ENCODE data around the gene ADD1. TPM values are rescaled to one million over a fixed set of nuclear protein-coding genes. Genes with fewer than 3 reads are reported as not detected.

ADD1 gene
- total and polyA plus RNA-seq, 2 of the 13 experiments (the other 11 are each of a cell fraction or from before 2014, with no cell fraction given): 73.9 to 122 TPM

DNA sequence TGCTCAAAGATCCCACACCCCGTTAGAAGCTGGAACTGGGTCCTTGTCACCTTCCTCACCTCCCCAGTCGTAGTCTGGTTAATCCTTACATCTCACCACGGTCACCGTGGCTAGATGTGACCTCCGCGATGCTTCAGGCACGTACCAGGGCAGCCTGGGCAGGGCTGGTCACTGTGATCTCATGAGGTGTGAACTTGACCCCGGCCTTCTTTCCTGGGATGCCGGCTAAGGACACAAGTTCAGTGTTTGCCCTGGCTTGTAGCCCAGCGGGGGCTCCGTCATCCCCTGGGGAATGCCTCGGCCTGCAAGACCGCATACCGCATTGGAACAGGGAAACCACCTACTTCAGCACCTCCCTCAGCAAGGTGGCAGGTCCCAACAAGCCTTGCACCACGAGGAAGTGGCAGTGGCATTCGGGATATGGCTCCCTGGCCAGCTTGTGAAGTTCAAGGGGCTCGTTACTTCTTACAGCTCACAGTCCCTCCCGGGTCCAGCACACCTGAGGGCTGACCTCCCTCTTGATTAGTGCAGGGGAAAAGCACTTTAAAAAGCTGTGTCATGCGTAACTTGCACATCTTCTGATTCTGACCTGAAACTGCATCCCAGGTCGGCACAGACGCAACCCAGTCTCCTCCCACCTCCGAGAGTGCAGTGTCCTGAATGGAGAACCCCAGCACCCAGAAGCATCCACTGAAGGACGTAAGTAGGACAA lies 93.7 kb downstream of the ADD1 start:
- intact Hi-C loops (cut with micrococcal nuclease; ENCODE audit: unreplicated experiment): loop anchor here (5.0 to 10.0 kb wide), 2 partner anchors 73 to 95 kb away; partner anchors contain the start of gene ADD1
- H4K20me1 ChIP-seq (ENCODE audit: insufficient read depth, low read length): peaks cover 19% of the 10 kb centered on the region; the same call in 1 of the 2 replicates
- H3K27ac ChIP-seq (ENCODE audit: extremely low read length, insufficient read depth, low read length): peak overlapping the region; percentile 35
- peak overlapping the region; percentile 90 for H3K4me2 ChIP-seq (ENCODE audit: low read depth, low read length)
- 39% methylated on average over 12 of the region's 23 CpGs for WGBS (ENCODE audit: low lambda C conversion rate)
- peaks cover 36% of the 10 kb centered on the region for H3K4me1 ChIP-seq (ENCODE audit: insufficient read depth, low read length)
- no peaks in the 10 kb centered on the region for H3K9me3 ChIP-seq (ENCODE audit: low read length)
- H3K79me2 ChIP-seq (ENCODE audit: insufficient read depth, low read length): peaks cover 10% of the 10 kb centered on the region
- H3K36me3 ChIP-seq (replicated peaks in 1 of 2; ENCODE audit: control insufficient read depth in 1 of 2, insufficient read depth in 2 of 2, low read length in 2 of 2): peaks cover 25 to 46% of the 10 kb centered on the region in 2 experiments
- POLR2A ChIA-PET: interaction anchor here (0.6 to 1.4 kb wide), 2 partner anchors 26 to 442 kb away, joined by 3 to 5 read pairs; partner anchors contain the start of genes GRK4 and NOP14
- in situ Hi-C loops (cut with HindIII; ENCODE audit: extremely low pct_ligation_motif_present, low pct_unique_long_range_greater_than_20kb): no loop called here
- DNase-seq (ENCODE audit: low spot score) (peak; percentile 91), ATAC-seq (peak; percentile 66), FAIRE-seq (peak; percentile 75)
- H3K9ac ChIP-seq (ENCODE audit: insufficient read depth, low read depth, low read length): peak overlapping the region; percentile 21; the same call in 1 of the 2 replicates
- H3K27me3 ChIP-seq (ENCODE audit: control insufficient read depth in 1 of 2, insufficient read depth in 2 of 2, low read length in 2 of 2): no peaks in the 10 kb centered on the region; a peak in 1 of 5 replicates
- H2AFZ ChIP-seq (ENCODE audit: low read length): no peak overlapping the region
- CTCF ChIA-PET (ENCODE audit: low intra/inter-chr PET ratio, low total read pairs): interaction anchor here (1.6 kb wide), 1 partner anchor 18 kb away, joined by 5 read pairs; no protein-coding TSS in a partner anchor
- H3K4me3 ChIP-seq (replicated peaks in 1 of 3; ENCODE audit: insufficient read depth in 1 of 3, low read depth in 2 of 3, low read length in 3 of 3): peak overlapping the region in 1 of 3 experiments; percentile 27; a peak in 1 of 6 replicates
- BruUV-seq (replicated peaks): no TSS peak
- TF ChIP-seq ZBTB7A (CRISPR knock-in tag; IDR thresholded peaks at IDR 0.05) (peak; percentile 67), ZNF441 (CRISPR knock-in tag; IDR thresholded peaks at IDR 0.05; ENCODE audit: borderline replicate concordance) (peak; percentile 22; the same call in 1 of the 2 replicates), ZFX (CRISPR knock-in tag; IDR thresholded peaks at IDR 0.05; ENCODE audit: low read depth) (peak; percentile 78), ZNF234 (CRISPR knock-in tag; conservative IDR thresholded peaks at IDR 0.05) (no peak), ELF1 (CRISPR knock-in tag; IDR thresholded peaks at IDR 0.05) (no peak), POLR2G (IDR thresholded peaks at IDR 0.05; ENCODE audit: low read depth, low read length) (peak; percentile 63), ZNF883 (CRISPR knock-in tag; IDR thresholded peaks at IDR 0.05; ENCODE audit: not compliant biosample characterization) (peak; percentile 34), MIER3 (CRISPR knock-in tag; IDR thresholded peaks at IDR 0.05; ENCODE audit: borderline replicate concordance) (0 out of 2 replicates have a peak, but pooled peaks have one; percentile 70), KDM2A (CRISPR knock-in tag; IDR thresholded peaks at IDR 0.05; ENCODE audit: borderline replicate concordance, low read depth) (peak; percentile 96), MYC (CRISPR knock-in tag; IDR thresholded peaks at IDR 0.05; ENCODE audit: borderline replicate concordance) (peak; percentile 65), SP5 (CRISPR knock-in tag; IDR thresholded peaks at IDR 0.05; ENCODE audit: borderline replicate concordance, low read depth) (peak; percentile 84), HNF4G (IDR thresholded peaks at IDR 0.05; ENCODE audit: borderline replicate concordance, low read depth, low read length) (no peak), HNF4G (CRISPR knock-in tag; IDR thresholded peaks at IDR 0.05; ENCODE audit: borderline replicate concordance, low read depth) (no peak; the same call in 1 of the 2 replicates), CENPX (CRISPR knock-in tag; IDR thresholded peaks at IDR 0.05) (no peak)
- TF ChIP-seq, protein P1, sequence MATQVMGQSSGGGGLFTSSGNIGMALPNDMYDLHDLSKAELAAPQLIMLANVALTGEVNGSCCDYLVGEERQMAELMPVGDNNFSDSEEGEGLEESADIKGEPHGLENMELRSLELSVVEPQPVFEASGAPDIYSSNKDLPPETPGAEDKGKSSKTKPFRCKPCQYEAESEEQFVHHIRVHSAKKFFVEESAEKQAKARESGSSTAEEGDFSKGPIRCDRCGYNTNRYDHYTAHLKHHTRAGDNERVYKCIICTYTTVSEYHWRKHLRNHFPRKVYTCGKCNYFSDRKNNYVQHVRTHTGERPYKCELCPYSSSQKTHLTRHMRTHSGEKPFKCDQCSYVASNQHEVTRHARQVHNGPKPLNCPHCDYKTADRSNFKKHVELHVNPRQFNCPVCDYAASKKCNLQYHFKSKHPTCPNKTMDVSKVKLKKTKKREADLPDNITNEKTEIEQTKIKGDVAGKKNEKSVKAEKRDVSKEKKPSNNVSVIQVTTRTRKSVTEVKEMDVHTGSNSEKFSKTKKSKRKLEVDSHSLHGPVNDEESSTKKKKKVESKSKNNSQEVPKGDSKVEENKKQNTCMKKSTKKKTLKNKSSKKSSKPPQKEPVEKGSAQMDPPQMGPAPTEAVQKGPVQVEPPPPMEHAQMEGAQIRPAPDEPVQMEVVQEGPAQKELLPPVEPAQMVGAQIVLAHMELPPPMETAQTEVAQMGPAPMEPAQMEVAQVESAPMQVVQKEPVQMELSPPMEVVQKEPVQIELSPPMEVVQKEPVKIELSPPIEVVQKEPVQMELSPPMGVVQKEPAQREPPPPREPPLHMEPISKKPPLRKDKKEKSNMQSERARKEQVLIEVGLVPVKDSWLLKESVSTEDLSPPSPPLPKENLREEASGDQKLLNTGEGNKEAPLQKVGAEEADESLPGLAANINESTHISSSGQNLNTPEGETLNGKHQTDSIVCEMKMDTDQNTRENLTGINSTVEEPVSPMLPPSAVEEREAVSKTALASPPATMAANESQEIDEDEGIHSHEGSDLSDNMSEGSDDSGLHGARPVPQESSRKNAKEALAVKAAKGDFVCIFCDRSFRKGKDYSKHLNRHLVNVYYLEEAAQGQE (IDR thresholded peaks at IDR 0.05; ENCODE audit: borderline replicate concordance in 1 of 2, low read depth in 1 of 2, low read length in 2 of 2): peak in 1 of 2 experiments; percentile 64; a peak in 1 of 4 replicates
- TF ChIP-seq, protein P2, sequence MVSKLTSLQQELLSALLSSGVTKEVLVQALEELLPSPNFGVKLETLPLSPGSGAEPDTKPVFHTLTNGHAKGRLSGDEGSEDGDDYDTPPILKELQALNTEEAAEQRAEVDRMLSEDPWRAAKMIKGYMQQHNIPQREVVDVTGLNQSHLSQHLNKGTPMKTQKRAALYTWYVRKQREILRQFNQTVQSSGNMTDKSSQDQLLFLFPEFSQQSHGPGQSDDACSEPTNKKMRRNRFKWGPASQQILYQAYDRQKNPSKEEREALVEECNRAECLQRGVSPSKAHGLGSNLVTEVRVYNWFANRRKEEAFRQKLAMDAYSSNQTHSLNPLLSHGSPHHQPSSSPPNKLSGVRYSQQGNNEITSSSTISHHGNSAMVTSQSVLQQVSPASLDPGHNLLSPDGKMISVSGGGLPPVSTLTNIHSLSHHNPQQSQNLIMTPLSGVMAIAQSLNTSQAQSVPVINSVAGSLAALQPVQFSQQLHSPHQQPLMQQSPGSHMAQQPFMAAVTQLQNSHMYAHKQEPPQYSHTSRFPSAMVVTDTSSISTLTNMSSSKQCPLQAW (CRISPR knock-in tag; IDR thresholded peaks at IDR 0.05): peak; percentile 92
- TF ChIP-seq, protein P3, sequence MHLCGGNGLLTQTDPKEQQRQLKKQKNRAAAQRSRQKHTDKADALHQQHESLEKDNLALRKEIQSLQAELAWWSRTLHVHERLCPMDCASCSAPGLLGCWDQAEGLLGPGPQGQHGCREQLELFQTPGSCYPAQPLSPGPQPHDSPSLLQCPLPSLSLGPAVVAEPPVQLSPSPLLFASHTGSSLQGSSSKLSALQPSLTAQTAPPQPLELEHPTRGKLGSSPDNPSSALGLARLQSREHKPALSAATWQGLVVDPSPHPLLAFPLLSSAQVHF (CRISPR knock-in tag; IDR thresholded peaks at IDR 0.05): no peak
